PC-3 (cell line): ENCODE measurements around the gene SP3.

Experiments used
- CTCF ChIP-seq: fragments of 300-600 bp; sonication (generic); conservative IDR thresholded peaks from 2 replicates; pipeline ENCODE4 v1.5.1; 2017; ENCODE audit warnings: antibody characterized with exemption, low read depth, mild to moderate bottlenecking, low read length
- EZH2 ChIP-seq: fragments of 300-600 bp; sonication (generic); IDR thresholded peaks from one replicate; pipeline ENCODE4 v1.6.1; 2017; ENCODE audit warnings: antibody characterized with exemption, mild to moderate bottlenecking, low read length; ENCODE audit not compliant: unreplicated experiment

DNA sequence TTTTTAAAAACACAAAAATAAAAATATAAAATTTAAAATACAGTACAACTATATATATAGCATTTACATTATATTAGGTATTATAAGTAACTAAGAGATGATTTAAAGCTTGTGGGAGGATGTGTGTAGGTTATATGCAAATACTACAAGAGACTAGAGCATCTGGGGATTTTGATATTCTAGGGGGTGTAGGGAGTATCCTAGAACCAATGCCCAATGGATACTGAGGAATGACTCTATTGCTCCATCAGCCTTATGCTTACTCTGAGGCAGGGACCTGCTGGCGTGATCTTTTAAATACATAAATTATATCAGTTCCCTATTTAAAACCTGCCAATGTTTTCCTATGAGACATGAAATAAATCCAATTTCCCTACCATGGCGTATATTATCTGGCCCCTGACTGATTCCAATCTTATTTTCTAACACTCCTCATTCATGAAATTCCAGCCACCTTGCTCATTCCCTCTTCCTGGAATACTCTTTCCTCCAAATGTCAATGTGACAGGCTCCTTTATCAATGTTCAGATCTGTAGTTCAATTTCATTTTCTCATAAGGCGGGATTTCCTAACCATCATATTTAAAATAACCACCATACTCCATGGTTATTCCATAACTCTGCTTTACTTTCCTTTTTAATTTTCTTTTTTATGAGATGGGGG, 22.2 kb downstream of the SP3 start:
- no peak for TF ChIP-seq CTCF
- TF ChIP-seq EZH2, result no peak
